ENCODE measurements around the gene MRPL55. TPM values are rescaled to one million over a fixed set of nuclear protein-coding genes. Genes with fewer than 3 reads are reported as not detected.
A peak's percentile ranks its signal among the peaks of the same experiment; 100 is the strongest.

Gene MRPL55
- total RNA-seq, 1 donor from 2014 or later: 42.4 TPM

DNA sequence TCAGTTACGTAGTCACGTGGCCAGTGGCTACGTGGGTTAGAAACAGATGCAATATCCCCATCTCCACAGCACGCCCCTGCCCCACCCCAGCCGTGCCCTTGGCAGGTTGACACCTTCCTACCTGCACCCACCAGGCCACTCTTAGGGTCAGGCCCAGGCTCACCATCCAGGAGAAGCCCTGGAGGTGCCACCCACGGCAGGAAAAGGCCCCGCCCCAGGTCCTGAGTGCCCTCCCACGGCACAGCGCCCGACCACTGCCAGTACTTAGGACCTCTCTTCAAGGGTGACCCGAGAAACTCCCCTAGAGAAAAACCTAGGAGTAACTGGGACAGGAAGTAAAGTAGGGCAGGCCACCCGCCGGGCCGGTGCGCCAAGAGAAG is 7.5 kb downstream of the MRPL55 start:
- Histone ChIP-seq H3F3A (ENCODE audit: low read depth) (peaks cover 21% of the 10 kb centered on the region), H3K27me3 (no peaks in the 10 kb centered on the region), H4K20me1 (ENCODE audit: low read depth) (peaks cover 41% of the 10 kb centered on the region), H3K9me3 (ENCODE audit: low read depth) (no peaks in the 10 kb centered on the region), H3K79me2 (ENCODE audit: low read depth) (peaks cover 23% of the 10 kb centered on the region), H3K4me2 (peak overlapping the region; percentile 94), H3K4me1 (peaks cover 8% of the 10 kb centered on the region), H3K4me3 (peak overlapping the region; percentile 70), H3K36me3 (no peaks in the 10 kb centered on the region), H3K27ac (no peak overlapping the region), H2AFZ (replicated peaks) (no peak overlapping the region), H3K9ac (no peak overlapping the region)
- Mint-ChIP-seq H3K36me3 (peaks cover 23% of the 10 kb centered on the region), H3K4me1 (peaks cover 21% of the 10 kb centered on the region), H3K27me3 (ENCODE audit: insufficient read depth, low read depth) (peaks cover 8% of the 10 kb centered on the region), H3K4me3 (peak overlapping the region; percentile 83), H3K9me3 (no peaks in the 10 kb centered on the region), H3K27ac (no peak overlapping the region)
- TF ChIP-seq EZH2 (IDR thresholded peaks at IDR 0.05) (no peak), CTCF (IDR thresholded peaks at IDR 0.05) (no peak), EZH2phosphoT487 (IDR thresholded peaks at IDR 0.05) (no peak)
- DNase-seq (ENCODE audit: low spot score): no peak

DNA sequence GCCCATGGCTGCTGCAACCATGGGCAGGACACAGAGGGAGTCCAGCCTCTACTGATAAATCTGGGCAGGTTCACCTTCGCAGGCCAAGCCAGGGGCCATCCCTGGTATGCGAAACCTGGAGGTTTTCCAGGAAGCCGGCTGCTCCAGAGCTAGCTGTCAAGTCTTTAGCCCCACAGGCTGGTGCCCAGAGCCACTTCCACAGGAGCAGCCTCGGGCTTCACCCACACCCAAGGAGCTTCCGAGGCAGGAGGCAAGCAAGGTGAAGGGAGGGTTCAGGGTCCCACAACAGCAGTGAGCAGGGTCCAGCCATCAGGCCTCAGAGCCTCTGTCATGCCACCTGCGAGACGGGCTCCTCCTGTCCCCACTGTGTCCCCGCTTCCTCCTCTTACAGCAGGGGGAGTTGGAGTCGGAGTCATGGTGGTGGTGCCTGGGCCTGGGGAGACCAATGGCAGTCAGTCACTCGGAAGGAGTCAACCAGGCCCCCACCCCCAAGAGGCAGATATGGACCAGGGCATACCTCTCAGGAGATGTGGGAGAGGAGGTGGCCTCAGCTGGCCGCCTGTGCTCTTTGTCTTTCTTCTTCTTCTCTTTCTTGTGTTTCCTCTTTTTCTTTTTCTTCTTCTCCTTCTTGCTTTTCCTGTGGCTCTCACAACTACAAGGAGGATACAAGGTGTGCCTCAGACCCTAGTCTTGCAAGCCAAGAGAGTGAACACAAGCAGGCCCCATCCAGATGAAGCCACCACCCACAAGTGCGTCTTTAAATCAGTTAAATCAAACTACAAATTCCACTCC is 8.1 kb downstream of the MRPL55 start:
- no peaks in the 10 kb centered on the region for H3K27me3 ChIP-seq
- Mint-ChIP-seq H3K4me1 (peaks cover 21% of the 10 kb centered on the region), H3K27ac (no peak overlapping the region), H3K36me3 (peaks cover 28% of the 10 kb centered on the region), H3K27me3 (ENCODE audit: insufficient read depth, low read depth) (peaks cover 8% of the 10 kb centered on the region), H3K9me3 (no peaks in the 10 kb centered on the region), H3K4me3 (peak overlapping the region; percentile 83)
- no peak overlapping the region for H3K9ac ChIP-seq
- H3K4me1 ChIP-seq: peaks cover 8% of the 10 kb centered on the region
- H3K36me3 ChIP-seq: no peaks in the 10 kb centered on the region
- no peak overlapping the region for H2AFZ ChIP-seq (replicated peaks)
- no peak for DNase-seq (ENCODE audit: low spot score)
- H3K4me2 ChIP-seq: no peak overlapping the region
- H3F3A ChIP-seq (ENCODE audit: low read depth): peaks cover 21% of the 10 kb centered on the region
- no peak overlapping the region for H3K27ac ChIP-seq
- H4K20me1 ChIP-seq (ENCODE audit: low read depth): peaks cover 47% of the 10 kb centered on the region
- H3K79me2 ChIP-seq (ENCODE audit: low read depth): peaks cover 29% of the 10 kb centered on the region
- TF ChIP-seq EZH2phosphoT487 (IDR thresholded peaks at IDR 0.05) (no peak), CTCF (IDR thresholded peaks at IDR 0.05) (no peak), EZH2 (IDR thresholded peaks at IDR 0.05) (no peak)
- no peak overlapping the region for H3K4me3 ChIP-seq
- H3K9me3 ChIP-seq (ENCODE audit: low read depth): no peaks in the 10 kb centered on the region

DNA sequence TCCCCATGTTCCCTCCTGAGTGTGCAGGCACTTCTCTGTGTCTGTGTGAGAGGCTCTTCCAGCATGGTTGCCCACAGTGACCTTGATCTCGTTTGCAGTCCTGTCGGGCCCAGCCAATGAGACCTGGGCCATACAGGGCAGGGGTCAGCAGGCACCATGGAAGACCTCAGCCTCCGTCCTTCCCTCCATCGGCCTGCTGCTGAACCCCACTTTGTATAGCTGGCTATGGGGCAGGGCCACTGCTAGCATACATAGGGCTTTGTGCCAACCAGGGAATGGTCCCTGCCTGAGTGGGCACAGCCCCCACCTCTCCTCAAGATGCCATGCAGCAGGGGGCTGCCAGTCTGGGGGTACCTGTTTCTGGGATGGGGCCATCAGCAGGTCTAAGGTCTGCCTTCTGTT is 9.8 kb downstream of the MRPL55 start:
- Mint-ChIP-seq H3K27ac (no peak overlapping the region), H3K4me1 (peaks cover 23% of the 10 kb centered on the region), H3K4me3 (no peak overlapping the region), H3K36me3 (peaks cover 44% of the 10 kb centered on the region), H3K9me3 (peaks cover 15% of the 10 kb centered on the region), H3K27me3 (ENCODE audit: insufficient read depth, low read depth) (peaks cover 6% of the 10 kb centered on the region)
- no peak overlapping the region for H3K4me2 ChIP-seq
- TF ChIP-seq EZH2phosphoT487 (IDR thresholded peaks at IDR 0.05): no peak
- no peak for TF ChIP-seq CTCF (IDR thresholded peaks at IDR 0.05)
- TF ChIP-seq EZH2 (IDR thresholded peaks at IDR 0.05): no peak
- no peaks in the 10 kb centered on the region for H3K36me3 ChIP-seq
- no peak for DNase-seq (ENCODE audit: low spot score)
- no peak overlapping the region for H3K4me3 ChIP-seq
- no peak overlapping the region for H2AFZ ChIP-seq (replicated peaks)
- peaks cover 16% of the 10 kb centered on the region for H3F3A ChIP-seq (ENCODE audit: low read depth)
- no peak overlapping the region for H3K27ac ChIP-seq
- H3K9ac ChIP-seq: no peak overlapping the region
- peaks cover 52% of the 10 kb centered on the region for H4K20me1 ChIP-seq (ENCODE audit: low read depth)
- no peaks in the 10 kb centered on the region for H3K27me3 ChIP-seq
- no peaks in the 10 kb centered on the region for H3K9me3 ChIP-seq (ENCODE audit: low read depth)
- peaks cover 46% of the 10 kb centered on the region for H3K79me2 ChIP-seq (ENCODE audit: low read depth)
- H3K4me1 ChIP-seq: peaks cover 8% of the 10 kb centered on the region
